GM18505 (cell line): ENCODE results near the gene LAMA1.

ENCODE experiments used
- ATAC-seq: cut with Tn5 transposase; IDR thresholded peaks from one replicate; pipeline ENCODE4 v1.9.1; 2021; ENCODE audit not compliant: unreplicated experiment
- POLR2A ChIP-seq: IDR thresholded peaks from 4 replicates; pipeline ENCODE4 v1.6.1; 2011; ENCODE audit warnings: borderline replicate concordance; ENCODE audit not compliant: insufficient read depth, insufficient read length; ENCODE audit errors: extremely low read depth

Gene LAMA1

GRCh38 chr18:6979954-6980353, 137.6 kb downstream of the LAMA1 start:
- no peak for TF ChIP-seq POLR2A
- no peak for ATAC-seq

- no peak for TF ChIP-seq POLR2A
- no peak for ATAC-seq
These were observed 140.7 kb downstream of the LAMA1 start for GRCh38 chr18:6976935-6977334.

- ATAC-seq = no peak
- no peak for TF ChIP-seq POLR2A
These were observed 142.5 kb downstream of the LAMA1 start for GRCh38 chr18:6975084-6975483.

- ATAC-seq = no peak
- TF ChIP-seq POLR2A = no peak
These were observed 145.6 kb downstream of the LAMA1 start for GRCh38 chr18:6971823-6972478.

GRCh38 chr18:6963452-6964097, 154.0 kb downstream of the LAMA1 start:
- no peak for ATAC-seq
- no peak for TF ChIP-seq POLR2A

- TF ChIP-seq POLR2A = no peak
- ATAC-seq = no peak
These were observed 154.8 kb downstream of the LAMA1 start for GRCh38 chr18:6962571-6963451.

GRCh38 chr18:6961331-6961730, 156.3 kb downstream of the LAMA1 start:
- no peak for ATAC-seq
- TF ChIP-seq POLR2A = no peak

GRCh38 chr18:6960656-6961055, 156.9 kb downstream of the LAMA1 start:
- ATAC-seq = no peak
- TF ChIP-seq POLR2A = no peak

GRCh38 chr18:6960124-6960523, 157.5 kb downstream of the LAMA1 start:
- ATAC-seq = no peak
- TF ChIP-seq POLR2A = no peak

- ATAC-seq = no peak
- TF ChIP-seq POLR2A = no peak
These were observed 158.5 kb downstream of the LAMA1 start for GRCh38 chr18:6959110-6959509.

- ATAC-seq = no peak
- TF ChIP-seq POLR2A = no peak
These were observed 160.6 kb downstream of the LAMA1 start for GRCh38 chr18:6956999-6957398.

GRCh38 chr18:6956495-6956894, 161.1 kb downstream of the LAMA1 start:
- TF ChIP-seq POLR2A = no peak
- ATAC-seq = no peak

- ATAC-seq = no peak
These were observed 162.3 kb downstream of the LAMA1 start for GRCh38 chr18:6955304-6955703.

GRCh38 chr18:6954501-6954900, 163.1 kb downstream of the LAMA1 start:
- TF ChIP-seq POLR2A = no peak
- no peak for ATAC-seq

More at GRCh38 chr18:6955304-6955703, 162.3 kb downstream of the LAMA1 start:
- no peak for TF ChIP-seq POLR2A

- no peak for TF ChIP-seq POLR2A
- ATAC-seq = no peak
These were observed 166.1 kb downstream of the LAMA1 start for GRCh38 chr18:6951336-6952090.
